GM19043 (cell line): Measurements from ENCODE around the gene KPNA6.

Experiments
- ATAC-seq: cut with Tn5 transposase; IDR thresholded peaks from one replicate; pipeline ENCODE4 v1.9.1; 2021; ENCODE audit warnings: low read depth; ENCODE audit not compliant: unreplicated experiment

The KPNA6 gene

DNA sequence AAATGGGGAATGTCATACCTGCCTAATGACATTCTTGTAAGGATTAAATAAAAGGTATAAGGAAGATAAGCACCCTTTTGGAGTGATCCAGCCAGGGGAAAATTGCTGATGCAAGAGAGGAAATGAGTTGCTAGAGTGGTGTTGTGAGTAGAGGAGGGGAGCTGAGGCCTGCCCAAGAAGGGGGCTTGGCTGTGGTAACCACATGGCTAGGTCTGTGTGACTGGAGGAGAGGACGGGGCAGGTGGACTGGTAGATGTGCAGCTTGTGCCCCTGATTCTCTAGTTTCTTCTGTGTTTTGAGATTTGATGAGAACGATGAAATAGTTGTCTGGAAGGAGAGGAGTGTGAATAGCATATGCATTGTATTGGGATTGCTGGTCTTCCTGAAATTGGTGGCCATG lies 78.2 kb downstream of the KPNA6 start:
- ATAC-seq = no peak

GRCh38 chr1:32186491-32186890 lies 78.6 kb downstream of the KPNA6 start:
- ATAC-seq = no peak

GRCh38 chr1:32187850-32188249 lies 80.0 kb downstream of the KPNA6 start:
- no peak for ATAC-seq

DNA sequence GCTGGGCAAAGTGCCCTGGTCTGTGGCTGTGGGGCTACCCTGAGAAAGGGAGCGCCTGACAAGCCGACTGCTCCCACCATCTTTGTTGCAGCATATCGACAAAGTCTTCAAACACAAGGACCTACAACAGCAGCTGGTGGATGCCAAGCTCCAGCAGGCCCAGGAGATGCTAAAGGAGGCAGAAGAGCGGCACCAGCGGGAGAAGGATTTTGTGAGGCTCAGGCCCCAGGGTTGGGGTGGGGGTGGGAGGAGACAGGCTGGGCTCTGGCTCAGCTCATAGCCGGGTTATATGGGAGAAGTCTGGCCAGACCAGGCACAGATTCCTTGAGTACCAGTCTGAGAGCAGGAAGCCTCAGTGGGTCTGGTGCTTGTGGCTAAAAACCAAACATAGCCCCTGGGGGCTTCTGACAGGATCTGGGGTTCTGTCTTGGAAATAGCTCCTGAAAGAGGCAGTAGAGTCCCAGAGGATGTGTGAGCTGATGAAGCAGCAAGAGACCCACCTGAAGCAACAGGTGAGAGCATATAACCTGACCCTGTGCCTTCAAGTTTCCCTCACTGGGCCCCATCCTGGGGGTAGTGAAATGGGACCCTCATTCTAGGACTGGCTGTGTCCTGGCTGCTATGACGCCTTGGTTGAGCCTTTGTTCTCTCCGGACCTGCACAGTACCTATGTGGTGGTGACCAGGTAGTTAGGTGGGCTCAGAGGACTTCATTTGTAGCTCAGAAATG lies 84.5 kb downstream of the KPNA6 start:
- ATAC-seq = no peak

- no peak for ATAC-seq
Measured at GRCh38 chr1:32194984-32195383, 87.1 kb downstream of the KPNA6 start.

DNA sequence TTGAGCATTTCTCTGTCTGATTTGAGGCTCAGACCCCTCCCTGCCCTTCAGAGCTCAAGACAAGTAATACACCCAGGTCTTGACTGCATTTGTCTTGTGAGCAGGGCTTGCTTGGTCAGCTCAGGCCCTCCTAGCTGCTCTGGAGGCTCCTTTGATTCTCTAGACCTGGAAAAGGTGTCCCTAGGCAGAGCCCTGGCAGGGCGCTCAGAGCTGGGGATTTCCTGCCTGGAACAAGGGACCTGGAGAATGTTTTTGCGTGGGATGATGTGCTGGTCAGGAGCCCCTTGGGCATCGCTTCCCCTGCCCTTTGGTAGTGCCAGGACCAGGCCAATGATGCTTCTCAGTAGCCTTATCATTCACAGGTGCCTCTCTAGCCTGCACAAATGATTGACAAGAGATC lies 87.7 kb downstream of the KPNA6 start:
- ATAC-seq = no peak

- no peak for ATAC-seq
Measured at GRCh38 chr1:32195972-32196823, 88.3 kb downstream of the KPNA6 start.

GRCh38 chr1:32197074-32197473 lies 89.2 kb downstream of the KPNA6 start:
- no peak for ATAC-seq

DNA sequence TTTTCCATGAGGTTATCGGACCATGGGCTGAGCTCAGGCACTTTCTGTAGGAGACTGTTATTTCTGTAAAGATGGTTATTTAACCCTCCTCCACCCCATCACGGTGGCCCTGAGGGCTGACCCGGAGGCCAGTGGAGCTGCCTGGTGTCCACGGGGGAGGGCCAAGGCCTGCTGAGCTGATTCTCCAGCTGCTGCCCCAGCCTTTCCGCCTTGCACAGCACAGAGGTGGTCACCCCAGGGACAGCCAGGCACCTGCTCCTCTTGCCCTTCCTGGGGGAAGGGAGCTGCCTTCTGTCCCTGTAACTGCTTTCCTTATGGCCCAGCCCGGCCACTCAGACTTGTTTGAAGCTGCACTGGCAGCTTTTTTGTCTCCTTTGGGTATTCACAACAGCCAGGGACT lies 90.0 kb downstream of the KPNA6 start:
- no peak for ATAC-seq

- no peak for ATAC-seq
Measured at GRCh38 chr1:32198237-32199042, 90.6 kb downstream of the KPNA6 start.

- no peak for ATAC-seq
Measured at GRCh38 chr1:32199043-32199716, 91.3 kb downstream of the KPNA6 start.

- no peak for ATAC-seq
Measured at GRCh38 chr1:32199717-32200072, 91.8 kb downstream of the KPNA6 start.

GRCh38 chr1:32200226-32201010 lies 92.6 kb downstream of the KPNA6 start, which contains the start of gene CCDC28B:
Gene CCDC28B (plus strand): TSS chr1:32200595. CDS start chr1:32201936, 1,341 bp downstream.
- no peak for ATAC-seq

- ATAC-seq = peak; percentile 45
Measured at GRCh38 chr1:32201011-32201855, 93.4 kb downstream of the KPNA6 start.

DNA sequence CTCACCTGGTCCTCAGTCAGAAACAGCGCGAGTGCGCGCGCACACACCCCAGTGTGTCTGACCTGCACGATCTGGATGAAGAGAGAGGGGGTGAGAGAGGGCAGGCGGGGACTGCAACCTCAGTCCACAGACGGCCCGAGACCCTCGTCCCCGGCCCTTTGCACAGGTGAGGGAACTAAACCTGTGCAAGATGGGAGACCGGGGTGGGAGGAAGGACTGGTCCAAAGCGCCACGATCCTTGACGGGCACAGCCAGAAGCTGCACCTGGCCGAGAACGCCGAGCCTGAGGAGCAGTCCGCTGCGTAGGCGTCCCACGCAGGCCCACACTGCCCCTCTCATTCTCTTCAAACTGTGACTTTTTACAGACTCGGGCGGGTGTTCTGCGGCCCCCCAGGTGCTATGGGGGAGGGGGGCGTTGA lies 97.1 kb downstream of the KPNA6 start:
- ATAC-seq = no peak

- ATAC-seq = peak; percentile 43
Measured at GRCh38 chr1:32205401-32206370, 97.8 kb downstream of the KPNA6 start, which contains the start of gene IQCC. Gene IQCC (plus strand): TSS chr1:32205671. CDS start chr1:32205682, 11 bp downstream.

DNA sequence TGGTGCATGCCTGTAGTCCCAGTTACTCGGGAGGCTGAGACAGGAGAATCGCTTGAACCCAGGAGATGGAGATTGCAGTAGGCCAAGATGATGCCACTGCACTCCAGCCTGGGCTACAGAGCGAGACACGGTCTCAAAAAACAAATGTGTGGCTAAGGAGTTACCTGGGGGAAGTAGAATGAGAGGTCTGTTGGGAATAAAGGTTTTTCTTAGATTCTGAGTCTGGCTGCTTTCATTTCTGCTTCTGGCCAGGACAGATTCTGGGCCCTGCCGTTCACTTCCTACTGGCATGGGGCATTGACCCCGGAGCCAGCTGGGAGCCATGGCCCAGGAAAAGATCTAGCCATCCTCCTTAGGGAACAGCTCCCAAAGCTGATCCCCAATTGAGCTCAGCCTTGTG lies 100.6 kb downstream of the KPNA6 start:
- no peak for ATAC-seq
